MM.1S (cell line): ENCODE data around the gene PHF12.

Source experiments
- DNase-seq: peaks from one replicate; pipeline ENCODE4 v3.0.0-alpha.2; 2015
- H2AFZ ChIP-seq: fragments of 300-600 bp; sonication (generic); 2 replicates; pipeline ENCODE4 v1.6.0; 2016; ENCODE audit warnings: antibody characterized with exemption, low read length
- H3F3A ChIP-seq: fragments of 300-600 bp; sonication (generic); 2 replicates; pipeline ENCODE4 v1.6.1; 2016; ENCODE audit warnings: mild to moderate bottlenecking, antibody characterized with exemption, low read length, moderate library complexity, mixed read lengths; ENCODE audit not compliant: insufficient read depth
- H3K27ac ChIP-seq: fragments of 300-600 bp; sonication (generic); 2 replicates; pipeline ENCODE4 v1.5.1; 2016; ENCODE audit warnings: mild to moderate bottlenecking, low read length
- H3K27me3 ChIP-seq: fragments of 300-600 bp; sonication (generic); replicated peaks from 2 replicates; pipeline ENCODE4 v1.6.0; 2016; ENCODE audit warnings: low read length; ENCODE audit not compliant: insufficient read depth
- H3K36me3 ChIP-seq: fragments of 300-600 bp; sonication (generic); replicated peaks from 2 replicates; pipeline ENCODE4 v1.6.1; 2016; ENCODE audit warnings: mild to moderate bottlenecking, low read length, mixed read lengths; ENCODE audit not compliant: insufficient read depth
- H3K4me1 ChIP-seq: fragments of 300-600 bp; sonication (generic); 2 replicates; pipeline ENCODE4 v1.6.1; 2016; ENCODE audit warnings: low read length, mixed read lengths
- H3K4me2 ChIP-seq: fragments of 300-600 bp; sonication (generic); 2 replicates; pipeline ENCODE4 v1.6.0; 2016; ENCODE audit warnings: low read depth, low read length
- H3K4me3 ChIP-seq: fragments of 300-600 bp; sonication (generic); 2 replicates; pipeline ENCODE4 v1.5.1; 2016; ENCODE audit warnings: low read length, mixed read lengths
- H3K79me2 ChIP-seq: fragments of 300-600 bp; sonication (generic); 2 replicates; pipeline ENCODE4 v1.6.1; 2016; ENCODE audit warnings: mixed run types, low read length, mixed read lengths
- H3K9ac ChIP-seq: fragments of 300-600 bp; sonication (generic); 2 replicates; pipeline ENCODE4 v1.6.1; 2016; ENCODE audit warnings: low read length, mixed read lengths
- H3K9me2 ChIP-seq: fragments of 300-600 bp; sonication (generic); replicated peaks from 2 replicates; pipeline ENCODE4 v1.6.1; 2016; ENCODE audit warnings: mild to moderate bottlenecking, low read length, mixed read lengths; ENCODE audit not compliant: insufficient read depth
- H3K9me3 ChIP-seq: fragments of 300-600 bp; sonication (generic); replicated peaks from 2 replicates; pipeline ENCODE4 v1.6.1; 2016; ENCODE audit warnings: mild to moderate bottlenecking, low read length, mixed read lengths; ENCODE audit not compliant: insufficient read depth
- H4K20me1 ChIP-seq: fragments of 300-600 bp; sonication (generic); 2 replicates; pipeline ENCODE4 v1.6.1; 2016; ENCODE audit warnings: mild to moderate bottlenecking, low read length, moderate library complexity, mixed read lengths; ENCODE audit not compliant: insufficient read depth
- CTCF ChIP-seq: fragments of 300-600 bp; sonication (generic); IDR thresholded peaks from 2 replicates; pipeline ENCODE4 v1.5.1; 2016; ENCODE audit warnings: antibody characterized with exemption, low read length, mixed read lengths
- EZH2 ChIP-seq: fragments of 300-600 bp; sonication (generic); optimal IDR thresholded peaks from 2 replicates; pipeline ENCODE3; 2017; ENCODE audit warnings: low read depth, mild to moderate bottlenecking, antibody characterized with exemption, low read length, mixed read lengths
- EZH2phosphoT487 ChIP-seq: fragments of 300-600 bp; sonication (generic); IDR thresholded peaks from 2 replicates; pipeline ENCODE4 v1.6.1; 2018; ENCODE audit warnings: antibody characterized with exemption, low read length

The PHF12 gene

GRCh38 chr17:28989028-28989427, 37.7 kb upstream of the PHF12 start:
- no peak overlapping the region for H3K4me2 ChIP-seq
- no peaks in the 10 kb centered on the region for H4K20me1 ChIP-seq
- no peaks in the 10 kb centered on the region for H3K27me3 ChIP-seq
- H3K4me1 ChIP-seq, result no peaks in the 10 kb centered on the region
- no peaks in the 10 kb centered on the region for H3K36me3 ChIP-seq
- DNase-seq, result no peak
- H3K4me3 ChIP-seq, result no peak overlapping the region
- H2AFZ ChIP-seq, result no peak overlapping the region
- H3F3A ChIP-seq, result no peaks in the 10 kb centered on the region
- H3K9me3 ChIP-seq, result no peaks in the 10 kb centered on the region
- H3K9ac ChIP-seq, result no peak overlapping the region
- no peak overlapping the region for H3K27ac ChIP-seq
- H3K79me2 ChIP-seq, result no peaks in the 10 kb centered on the region
- no peaks in the 10 kb centered on the region for H3K9me2 ChIP-seq
- TF ChIP-seq CTCF, result no peak
- no peak for TF ChIP-seq EZH2
- TF ChIP-seq EZH2phosphoT487, result no peak

- DNase-seq, result no peak
- no peaks in the 10 kb centered on the region for H3K36me3 ChIP-seq
- peaks cover 2% of the 10 kb centered on the region; the same call in 1 of the 2 replicates for H3K4me1 ChIP-seq
- H3K4me2 ChIP-seq, result no peak overlapping the region
- no peak overlapping the region for H2AFZ ChIP-seq
- no peaks in the 10 kb centered on the region for H3K79me2 ChIP-seq
- H3K9me3 ChIP-seq, result no peaks in the 10 kb centered on the region
- H3K27ac ChIP-seq, result no peak overlapping the region
- no peak overlapping the region for H3K4me3 ChIP-seq
- no peak overlapping the region for H3K9ac ChIP-seq
- H3K27me3 ChIP-seq, result no peaks in the 10 kb centered on the region
- H3K9me2 ChIP-seq, result no peaks in the 10 kb centered on the region
- H3F3A ChIP-seq, result no peaks in the 10 kb centered on the region
- H4K20me1 ChIP-seq, result no peaks in the 10 kb centered on the region
- TF ChIP-seq EZH2phosphoT487 (no peak), CTCF (no peak), EZH2 (no peak)
These were observed 37.2 kb upstream of the PHF12 start for GRCh38 chr17:28988475-28988874.

GRCh38 chr17:28986714-28987655, 35.7 kb upstream of the PHF12 start:
- Histone ChIP-seq H3K4me1 (peaks cover 17% of the 10 kb centered on the region), H3K4me3 (no peak overlapping the region), H3F3A (peaks cover 5% of the 10 kb centered on the region; the same call in 1 of the 2 replicates), H4K20me1 (no peaks in the 10 kb centered on the region), H3K36me3 (no peaks in the 10 kb centered on the region), H3K9me2 (no peaks in the 10 kb centered on the region), H3K9ac (no peak overlapping the region), H3K9me3 (no peaks in the 10 kb centered on the region), H3K4me2 (no peak overlapping the region), H3K79me2 (no peaks in the 10 kb centered on the region), H3K27me3 (no peaks in the 10 kb centered on the region), H2AFZ (no peak overlapping the region), H3K27ac (no peak overlapping the region)
- DNase-seq, result no peak
- TF ChIP-seq EZH2phosphoT487 (no peak), EZH2 (no peak), CTCF (no peak)
